GM12873 (cell line): Measurements from ENCODE around the gene FBXL16.

Source experiments
- CTCF ChIP-seq: IDR thresholded peaks from 2 replicates; pipeline ENCODE4 v1.5.1; 2012; ENCODE audit warnings: low read depth, mild to moderate bottlenecking, moderate library complexity, low read length, control low read depth; ENCODE audit not compliant: insufficient read depth; ENCODE audit errors: missing control alignments

Gene FBXL16

GRCh38 chr16:673399-673991 lies 32.1 kb downstream of the FBXL16 start:
- TF ChIP-seq CTCF = no peak

- no peak for TF ChIP-seq CTCF
Measured at GRCh38 chr16:672851-673250, 32.8 kb downstream of the FBXL16 start.

DNA sequence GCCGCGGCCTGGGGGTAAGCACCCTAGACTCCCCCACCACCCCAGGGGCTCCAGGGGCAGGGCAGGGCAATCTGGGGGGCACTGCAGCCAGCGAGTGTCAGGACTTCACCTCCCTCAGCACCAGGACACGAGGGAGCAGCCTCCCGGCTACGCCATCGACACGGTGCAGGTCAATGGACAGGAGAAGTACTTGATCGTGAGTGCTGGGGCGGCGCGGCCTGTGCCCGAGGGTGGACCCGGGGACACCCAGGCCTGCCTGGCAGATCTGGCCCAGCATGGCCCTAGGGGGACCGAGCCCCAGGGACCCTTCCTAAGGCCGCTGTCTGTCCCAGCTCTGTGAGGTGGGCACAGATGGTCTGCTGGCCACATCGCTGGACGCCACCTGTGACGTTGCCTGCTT lies 33.2 kb downstream of the FBXL16 start:
- TF ChIP-seq CTCF = no peak

GRCh38 chr16:671353-672131 lies 34.1 kb downstream of the FBXL16 start:
- TF ChIP-seq CTCF = no peak

- TF ChIP-seq CTCF = no peak
Measured at GRCh38 chr16:670485-671352, 34.9 kb downstream of the FBXL16 start.

DNA sequence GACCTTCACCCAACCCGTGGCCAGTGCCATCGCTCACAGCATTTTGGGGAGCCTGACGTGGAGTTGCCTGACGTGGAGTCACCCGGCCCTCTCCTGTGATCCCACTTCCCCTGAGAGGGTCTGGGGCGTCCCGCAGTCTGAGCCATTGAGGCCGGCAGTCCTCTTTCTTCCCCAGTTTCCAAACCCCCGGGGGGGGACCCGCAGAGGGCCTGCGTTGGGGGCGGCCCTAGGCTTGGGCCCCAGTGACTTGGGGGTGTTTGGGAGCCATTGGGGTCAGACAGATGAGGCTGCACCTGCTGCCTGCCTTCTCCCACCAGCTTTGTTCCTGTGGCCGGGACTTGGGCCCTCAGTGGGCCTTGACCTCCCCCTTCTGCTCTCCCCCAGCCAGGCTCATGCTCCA lies 35.9 kb downstream of the FBXL16 start:
- TF ChIP-seq CTCF = no peak
